GM23338 (cell line): ENCODE data around the gene AMOTL1.

Experiments
- EZH2 ChIP-seq: fragments of 200-600 bp; sonication (generic); IDR thresholded peaks from one replicate; pipeline ENCODE4 v1.8.0; 2017; ENCODE audit warnings: antibody characterized with exemption, mild to moderate bottlenecking, low read depth; ENCODE audit not compliant: unreplicated experiment
- REST ChIP-seq: IDR thresholded peaks from one replicate; pipeline ENCODE4 v1.6.1; 2018; ENCODE audit warnings: antibody characterized with exemption; ENCODE audit not compliant: unreplicated experiment

- TF ChIP-seq REST, result no peak
- TF ChIP-seq EZH2, result no peak
These were observed 112.1 kb downstream of the AMOTL1 start for GRCh38 chr11:94880216-94880615.
